ENCODE data around the gene CCDC188.

CCDC188 gene

GRCh38 chr22:20133930-20134549 is 16.8 kb downstream of the CCDC188 start:
- Mint-ChIP-seq H3K27ac (peak overlapping the region; percentile 15), H3K36me3 (ENCODE audit: low read depth) (no peaks in the 10 kb centered on the region), H3K9me3 (no peaks in the 10 kb centered on the region), H3K4me3 (peak overlapping the region; percentile 67), H3K27me3 (ENCODE audit: low read depth) (no peaks in the 10 kb centered on the region), H3K4me1 (ENCODE audit: low read depth) (peaks cover 9% of the 10 kb centered on the region)
- no peak for DNase-seq (ENCODE audit: low spot score)

- Mint-ChIP-seq H3K36me3 (ENCODE audit: low read depth) (peaks cover 2% of the 10 kb centered on the region), H3K4me3 (peak overlapping the region; percentile 72), H3K9me3 (no peaks in the 10 kb centered on the region), H3K27me3 (ENCODE audit: low read depth) (no peaks in the 10 kb centered on the region), H3K27ac (peak overlapping the region; percentile 45), H3K4me1 (ENCODE audit: low read depth) (peaks cover 11% of the 10 kb centered on the region)
- DNase-seq (ENCODE audit: low spot score) = no peak
Observed at GRCh38 chr22:20132686-20133246, 18.1 kb downstream of the CCDC188 start.

GRCh38 chr22:20131859-20132685 is 18.8 kb downstream of the CCDC188 start:
- Mint-ChIP-seq H3K27ac (no peak overlapping the region), H3K36me3 (ENCODE audit: low read depth) (peaks cover 8% of the 10 kb centered on the region), H3K4me3 (peak overlapping the region; percentile 72), H3K4me1 (ENCODE audit: low read depth) (peaks cover 11% of the 10 kb centered on the region), H3K27me3 (ENCODE audit: low read depth) (no peaks in the 10 kb centered on the region), H3K9me3 (no peaks in the 10 kb centered on the region)
- DNase-seq (ENCODE audit: low spot score) = no peak

DNA sequence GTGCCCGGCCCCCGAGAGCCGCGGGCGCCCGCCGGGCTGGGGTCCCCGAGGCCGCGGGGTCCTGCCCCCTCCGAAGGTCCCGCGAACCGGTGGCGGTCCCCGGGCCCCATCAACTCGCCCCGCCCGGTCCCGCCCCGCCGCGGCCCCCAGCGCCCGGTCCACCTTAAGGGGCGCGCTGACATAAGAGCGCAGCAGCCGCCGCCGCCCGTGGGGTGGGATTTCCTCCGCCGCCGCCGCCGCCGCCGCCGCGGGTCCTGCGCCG is 19.3 kb downstream of the CCDC188 start, which contains the start of gene ZDHHC8:
TSS of gene ZDHHC8 (plus strand) at position 208 of the 262 bp plus-strand sequence. CDS start 144 bp downstream, outside the sequence.
- no peaks in the 10 kb centered on the region for H3K9me3 Mint-ChIP-seq
- H3K27me3 Mint-ChIP-seq (ENCODE audit: low read depth) = no peaks in the 10 kb centered on the region
- no peak for DNase-seq (ENCODE audit: low spot score)
- peaks cover 10% of the 10 kb centered on the region for H3K36me3 Mint-ChIP-seq (ENCODE audit: low read depth)
- H3K4me1 Mint-ChIP-seq (ENCODE audit: low read depth) = peaks cover 11% of the 10 kb centered on the region
- peak within 1 kb of the TSS; percentile 45 for H3K27ac Mint-ChIP-seq
- peak within 1 kb of the TSS; percentile 72 for H3K4me3 Mint-ChIP-seq

DNA sequence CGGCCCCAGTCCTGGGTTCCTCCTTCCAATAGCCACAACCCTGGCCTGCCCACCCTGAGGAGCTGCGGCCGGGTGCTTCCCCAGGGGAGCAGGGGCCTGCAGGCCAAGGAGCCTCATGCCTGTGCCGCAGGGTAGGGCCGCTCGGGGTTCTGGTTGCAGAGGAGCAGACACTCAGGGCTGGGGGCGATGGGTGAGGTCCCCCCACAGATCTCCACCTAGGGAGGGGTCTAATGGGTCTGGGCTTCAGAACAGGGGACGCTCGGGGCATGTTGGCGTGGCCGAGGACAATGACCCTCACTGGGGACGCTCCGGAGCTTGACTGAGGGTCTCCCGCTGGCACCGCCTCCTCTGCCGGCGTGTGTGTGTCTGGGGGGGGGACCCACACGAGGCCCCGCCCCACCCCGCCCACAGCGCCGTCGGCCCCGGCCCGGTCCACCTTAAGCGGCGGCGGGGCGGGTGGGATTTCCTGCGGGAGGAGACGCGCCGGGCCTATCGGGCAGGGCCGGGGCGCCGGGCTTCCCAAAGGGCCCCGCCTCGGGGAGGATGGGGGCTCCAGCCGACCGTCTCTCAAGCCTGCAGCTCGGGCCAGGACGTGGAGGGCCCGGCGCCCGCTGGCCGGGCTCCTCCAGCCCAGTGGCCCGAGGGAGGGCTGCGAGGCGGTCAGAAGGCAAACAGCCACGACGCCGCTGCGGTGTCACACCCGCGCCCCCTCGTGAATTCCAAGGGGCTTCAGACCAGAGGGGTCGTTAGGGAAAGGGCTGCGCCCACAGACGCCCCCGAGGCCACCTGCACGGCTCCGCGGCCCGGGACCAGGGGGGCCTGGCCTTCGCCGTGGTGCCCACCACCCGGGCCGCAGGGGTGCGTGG is 19.9 kb downstream of the CCDC188 start:
- Mint-ChIP-seq H3K9me3 (no peaks in the 10 kb centered on the region), H3K36me3 (ENCODE audit: low read depth) (peaks cover 13% of the 10 kb centered on the region), H3K27me3 (ENCODE audit: low read depth) (no peaks in the 10 kb centered on the region), H3K4me3 (peak overlapping the region; percentile 65), H3K27ac (no peak overlapping the region), H3K4me1 (ENCODE audit: low read depth) (peaks cover 11% of the 10 kb centered on the region)
- peak; percentile 66 for DNase-seq (ENCODE audit: low spot score)

DNA sequence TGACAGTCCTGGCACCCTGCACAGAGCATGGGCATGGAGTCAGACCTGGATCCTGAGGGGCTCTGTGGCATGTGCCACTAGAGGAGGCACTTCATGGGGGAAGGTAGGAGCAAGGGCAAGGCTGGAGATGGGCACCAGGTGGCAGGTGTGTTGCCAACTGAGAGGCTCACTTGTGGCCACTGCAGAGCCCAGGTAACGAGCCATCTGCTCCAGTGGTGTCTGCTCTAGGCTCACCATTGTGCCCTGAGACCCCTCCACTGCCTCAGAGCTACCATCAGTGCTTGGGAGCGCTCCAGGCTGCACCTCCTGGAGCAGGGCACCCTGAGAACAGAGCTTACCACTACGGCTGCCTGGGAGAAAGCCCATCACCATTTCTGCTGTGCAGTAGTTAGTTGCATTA is 20.5 kb downstream of the CCDC188 start:
- Mint-ChIP-seq H3K4me1 (ENCODE audit: low read depth) (peaks cover 11% of the 10 kb centered on the region), H3K27ac (no peak overlapping the region), H3K4me3 (peak overlapping the region; percentile 65), H3K36me3 (ENCODE audit: low read depth) (peaks cover 18% of the 10 kb centered on the region), H3K27me3 (ENCODE audit: low read depth) (no peaks in the 10 kb centered on the region), H3K9me3 (no peaks in the 10 kb centered on the region)
- DNase-seq (ENCODE audit: low spot score) = no peak

GRCh38 chr22:20129747-20130014 is 21.2 kb downstream of the CCDC188 start:
- DNase-seq (ENCODE audit: low spot score) = no peak
- no peak overlapping the region for H3K27ac Mint-ChIP-seq
- no peak overlapping the region for H3K4me3 Mint-ChIP-seq
- peaks cover 11% of the 10 kb centered on the region for H3K4me1 Mint-ChIP-seq (ENCODE audit: low read depth)
- no peaks in the 10 kb centered on the region for H3K27me3 Mint-ChIP-seq (ENCODE audit: low read depth)
- no peaks in the 10 kb centered on the region for H3K9me3 Mint-ChIP-seq
- H3K36me3 Mint-ChIP-seq (ENCODE audit: low read depth) = peaks cover 23% of the 10 kb centered on the region

DNA sequence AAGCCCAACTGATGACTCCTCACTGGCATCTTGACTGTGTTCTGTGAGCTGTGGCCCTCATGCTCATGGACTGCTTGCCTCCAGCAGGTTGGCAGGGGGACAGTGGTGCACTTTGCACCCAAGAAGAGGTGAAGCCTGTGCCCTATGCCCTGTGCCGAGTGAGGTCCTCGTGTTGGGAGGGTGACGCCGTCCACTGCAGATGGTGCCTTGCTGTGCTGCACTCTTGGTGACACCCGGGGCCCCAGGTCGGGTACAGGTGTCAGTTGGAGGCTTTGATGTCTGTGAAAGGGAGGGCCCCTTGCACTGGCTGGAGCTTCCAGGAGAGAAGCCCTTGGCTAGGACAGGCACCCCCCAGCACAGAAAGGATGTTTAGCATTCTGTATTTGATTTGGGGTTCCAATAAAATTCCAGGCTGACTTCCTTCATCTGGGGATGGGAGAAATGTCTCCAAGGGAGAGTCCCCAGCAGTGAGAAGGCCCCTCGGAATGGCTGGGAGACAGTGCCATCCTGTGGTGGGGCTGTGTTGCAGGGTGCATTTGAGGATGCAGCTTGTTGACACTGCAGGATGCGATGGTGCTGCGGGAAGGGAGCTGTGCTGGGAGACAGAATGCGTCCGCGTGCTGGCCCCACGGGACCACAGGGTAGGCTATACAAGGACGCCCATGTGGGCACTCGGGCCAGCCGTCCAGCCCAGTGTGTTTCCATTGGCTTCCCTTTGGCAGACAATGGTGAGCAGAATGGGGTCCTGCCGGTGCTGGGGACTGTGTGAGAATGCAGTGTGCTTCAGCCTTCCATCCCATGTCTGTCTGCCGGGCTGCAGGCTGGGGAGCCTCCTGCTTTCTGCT is 21.7 kb downstream of the CCDC188 start:
- DNase-seq (ENCODE audit: low spot score) = peak; percentile 27
- Mint-ChIP-seq H3K27me3 (ENCODE audit: low read depth) (no peaks in the 10 kb centered on the region), H3K4me1 (ENCODE audit: low read depth) (peaks cover 11% of the 10 kb centered on the region), H3K36me3 (ENCODE audit: low read depth) (peaks cover 25% of the 10 kb centered on the region), H3K27ac (no peak overlapping the region), H3K4me3 (peak overlapping the region; percentile 9), H3K9me3 (no peaks in the 10 kb centered on the region)

GRCh38 chr22:20128619-20128901 is 22.3 kb downstream of the CCDC188 start:
- peaks cover 8% of the 10 kb centered on the region for H3K4me1 Mint-ChIP-seq (ENCODE audit: low read depth)

DNA sequence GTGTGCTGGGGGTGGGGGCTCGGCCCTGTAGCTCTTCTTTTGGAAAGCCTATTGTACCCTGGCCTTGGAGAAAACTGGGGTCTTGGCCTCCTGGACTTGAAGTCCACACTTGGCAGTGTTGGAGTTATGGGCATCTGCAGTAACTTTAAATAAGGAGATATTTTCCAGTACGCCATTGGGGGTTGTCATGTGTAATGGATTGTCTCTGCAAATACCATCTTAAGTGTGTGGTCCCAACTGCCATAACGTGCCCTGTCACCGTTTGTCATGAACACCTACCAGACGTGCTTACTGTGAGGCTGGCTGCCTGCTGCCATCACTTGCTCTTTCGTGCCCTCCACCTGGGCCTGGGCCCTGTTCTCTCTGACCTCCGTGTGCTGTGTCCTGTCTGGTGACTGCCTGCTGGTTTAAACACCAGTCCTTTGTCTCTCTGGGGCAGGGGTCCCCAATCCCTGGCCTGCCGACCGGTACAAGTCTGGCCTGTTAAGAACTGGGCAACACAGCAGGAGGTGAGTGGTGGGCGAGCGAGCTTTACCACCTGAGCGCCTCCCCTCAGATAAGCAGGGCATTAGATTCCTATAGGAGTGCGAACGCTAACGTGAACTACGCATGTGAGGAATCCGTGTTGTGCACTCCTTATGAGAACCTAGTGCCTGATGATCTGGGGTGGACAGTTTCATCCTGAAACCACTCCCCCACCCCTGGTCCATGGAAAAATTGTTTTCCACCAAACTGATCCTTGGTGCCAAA is 22.8 kb downstream of the CCDC188 start:
- Mint-ChIP-seq H3K9me3 (no peaks in the 10 kb centered on the region), H3K27me3 (ENCODE audit: low read depth) (no peaks in the 10 kb centered on the region), H3K36me3 (ENCODE audit: low read depth) (peaks cover 29% of the 10 kb centered on the region), H3K4me1 (ENCODE audit: low read depth) (peaks cover 6% of the 10 kb centered on the region), H3K27ac (no peak overlapping the region), H3K4me3 (no peak overlapping the region)
- no peak for DNase-seq (ENCODE audit: low spot score)

More at GRCh38 chr22:20128619-20128901, 22.3 kb downstream of the CCDC188 start:
- Mint-ChIP-seq H3K4me3 (no peak overlapping the region), H3K36me3 (ENCODE audit: low read depth) (peaks cover 29% of the 10 kb centered on the region), H3K27me3 (ENCODE audit: low read depth) (no peaks in the 10 kb centered on the region), H3K27ac (no peak overlapping the region), H3K9me3 (no peaks in the 10 kb centered on the region)
- no peak for DNase-seq (ENCODE audit: low spot score)

GRCh38 chr22:20127318-20127868 is 23.5 kb downstream of the CCDC188 start:
- no peaks in the 10 kb centered on the region for H3K9me3 Mint-ChIP-seq
- no peaks in the 10 kb centered on the region for H3K27me3 Mint-ChIP-seq (ENCODE audit: low read depth)
- H3K36me3 Mint-ChIP-seq (ENCODE audit: low read depth) = peaks cover 30% of the 10 kb centered on the region
- no peak overlapping the region for H3K4me3 Mint-ChIP-seq
- DNase-seq (ENCODE audit: low spot score) = no peak
- H3K27ac Mint-ChIP-seq = no peak overlapping the region
- H3K4me1 Mint-ChIP-seq (ENCODE audit: low read depth) = peaks cover 7% of the 10 kb centered on the region

DNA sequence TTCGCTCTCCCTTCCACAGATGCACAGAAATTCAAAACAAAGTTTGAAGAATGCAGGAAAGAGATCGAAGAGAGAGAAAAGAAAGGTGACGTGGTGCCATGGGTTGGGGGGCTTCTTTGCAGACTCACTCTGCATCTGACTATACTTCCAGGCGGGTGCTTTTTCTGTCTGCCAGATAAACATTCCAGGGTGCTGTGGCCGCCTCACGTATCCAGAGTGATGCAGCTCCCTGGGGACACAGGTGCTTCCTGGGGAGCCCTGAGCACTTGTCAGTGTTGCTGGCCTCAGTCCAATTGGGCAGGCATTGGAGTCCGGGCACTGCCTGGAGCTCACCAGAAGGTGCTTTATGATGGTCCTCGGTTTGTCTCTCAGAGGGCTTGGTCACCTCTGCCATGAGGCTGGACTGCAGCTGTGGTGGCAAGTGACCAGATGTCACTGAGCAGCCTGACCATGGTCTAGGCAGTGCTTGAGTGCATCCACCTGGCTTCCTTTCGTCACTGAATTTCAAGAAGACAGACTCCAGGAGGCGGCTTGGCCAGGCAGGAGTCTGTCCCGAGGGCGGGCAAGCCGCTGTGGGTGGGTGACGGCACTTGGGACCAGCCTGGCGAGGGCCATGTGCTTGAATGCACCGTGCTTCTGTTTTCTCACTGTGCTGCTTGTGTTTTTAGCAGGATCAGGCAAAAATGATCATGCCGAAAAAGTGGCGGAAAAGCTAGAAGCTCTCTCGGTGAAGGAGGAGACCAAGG is 24.4 kb downstream of the CCDC188 start:
- H3K9me3 Mint-ChIP-seq = no peaks in the 10 kb centered on the region
- peaks cover 38% of the 10 kb centered on the region for H3K36me3 Mint-ChIP-seq (ENCODE audit: low read depth)
- no peak for DNase-seq (ENCODE audit: low spot score)
- no peak overlapping the region for H3K27ac Mint-ChIP-seq
- H3K4me1 Mint-ChIP-seq (ENCODE audit: low read depth) = peaks cover 10% of the 10 kb centered on the region
- H3K27me3 Mint-ChIP-seq (ENCODE audit: low read depth) = no peaks in the 10 kb centered on the region
- H3K4me3 Mint-ChIP-seq = no peak overlapping the region
